HEK293T (cell line): ENCODE results near the gene HACL1.

Experiments used
- CTCF ChIA-PET: fragments of 350-600 bp; formaldehyde crosslinking; extraction: SDS; loops from one replicate; lab custom pipeline; 2021; ENCODE audit warnings: antibody characterized with exemption, inconsistent platforms; lab: Yijun Ruan, JAX
- POLR2A ChIA-PET: fragments of 350-600 bp; formaldehyde crosslinking; extraction: SDS; loops from one replicate; lab custom pipeline; 2020; ENCODE audit warnings: antibody characterized with exemption, inconsistent platforms; lab: Yijun Ruan, JAX
- DNase-seq: peaks from one replicate; pipeline ENCODE4 v3.0.0; 2012; ENCODE audit warnings: mixed read lengths; ENCODE audit errors: extremely low spot score
- ARNT ChIP-seq: fragments of 450-650 bp; IDR thresholded peaks from 2 replicates; pipeline ENCODE4 v1.6.1; 2017; ENCODE audit warnings: mild to moderate bottlenecking
- BHLHE40 ChIP-seq: fragments of 450-650 bp; IDR thresholded peaks from 2 replicates; pipeline ENCODE4 v1.6.1; 2016; ENCODE audit warnings: mild to moderate bottlenecking, moderate library complexity, borderline replicate concordance
- CTBP1 ChIP-seq: fragments of 450-650 bp; IDR thresholded peaks from 2 replicates; pipeline ENCODE4 v1.6.1; 2016; ENCODE audit warnings: borderline replicate concordance
- ELF4 ChIP-seq: fragments of 450-650 bp; IDR thresholded peaks from 2 replicates; pipeline ENCODE4 v1.6.1; 2017; ENCODE audit warnings: antibody characterized with exemption
- FOXA1 ChIP-seq: fragments of 450-650 bp; IDR thresholded peaks from 2 replicates; pipeline ENCODE4 v1.6.1; 2016; ENCODE audit warnings: mild to moderate bottlenecking
- FOXK2 ChIP-seq: fragments of 450-650 bp; IDR thresholded peaks from 2 replicates; pipeline ENCODE4 v1.6.1; 2016; ENCODE audit warnings: mild to moderate bottlenecking
- FOXM1 ChIP-seq: fragments of 450-650 bp; IDR thresholded peaks from 2 replicates; pipeline ENCODE4 v1.6.1; 2017; ENCODE audit warnings: mild to moderate bottlenecking, borderline replicate concordance
- HDGF ChIP-seq: fragments of 450-650 bp; IDR thresholded peaks from 2 replicates; pipeline ENCODE4 v1.6.1; 2017; ENCODE audit warnings: antibody characterized with exemption, borderline replicate concordance
- L3MBTL2 ChIP-seq: fragments of 450-650 bp; conservative IDR thresholded peaks from 2 replicates; pipeline ENCODE4 v1.6.1; 2016; ENCODE audit warnings: mild to moderate bottlenecking
- LEF1 ChIP-seq: fragments of 450-650 bp; IDR thresholded peaks from 2 replicates; pipeline ENCODE4 v1.6.1; 2017; ENCODE audit warnings: mild to moderate bottlenecking, borderline replicate concordance
- NFRKB ChIP-seq: fragments of 450-650 bp; IDR thresholded peaks from 2 replicates; pipeline ENCODE4 v1.6.1; 2016; ENCODE audit warnings: mild to moderate bottlenecking, moderate library complexity
- SP1 ChIP-seq: fragments of 450-650 bp; IDR thresholded peaks from 2 replicates; pipeline ENCODE4 v1.6.1; 2017
- SUZ12 ChIP-seq: fragments of 450-650 bp; IDR thresholded peaks from 2 replicates; pipeline ENCODE4 v1.6.1; 2016; ENCODE audit warnings: mild to moderate bottlenecking
- TARDBP ChIP-seq: fragments of 450-650 bp; IDR thresholded peaks from 2 replicates; pipeline ENCODE4 v1.6.1; 2016
- ZNF384 ChIP-seq: fragments of 450-650 bp; IDR thresholded peaks from 2 replicates; pipeline ENCODE4 v1.6.1; 2016
- TF ChIP-seq, protein P1 (sequence below): fragments of 450-650 bp; IDR thresholded peaks from 2 replicates; pipeline ENCODE4 v1.6.1; 2016

HACL1 gene

DNA sequence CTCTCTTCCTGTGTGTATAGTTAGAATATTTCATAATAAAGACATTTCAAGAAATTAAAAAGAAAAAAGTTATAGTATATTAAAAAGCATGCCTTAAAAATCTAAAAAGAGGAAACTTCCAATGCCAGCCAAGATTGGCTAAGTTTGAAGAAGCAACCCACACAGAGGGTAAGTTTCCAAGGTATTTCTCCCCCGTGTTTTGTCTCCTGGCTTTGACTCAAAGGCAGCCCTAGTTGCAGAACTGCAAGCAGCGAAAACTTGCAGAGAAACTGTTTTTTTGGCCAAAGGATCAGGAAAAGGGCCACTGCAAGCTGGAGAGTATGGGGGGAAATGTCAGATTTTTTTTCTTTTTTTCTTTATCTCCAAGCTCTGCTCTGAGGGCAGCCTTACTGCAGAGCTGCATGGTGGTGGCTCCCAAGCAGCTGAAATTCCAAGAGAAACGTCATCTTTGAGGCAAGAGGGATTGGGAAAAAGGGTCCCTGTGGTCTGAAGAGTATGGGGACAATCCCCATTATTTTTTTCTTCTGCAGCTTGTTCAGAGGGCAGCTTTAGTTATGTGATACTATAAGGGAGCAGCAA is 23.0 kb downstream of the HACL1 start:
- ChIA-PET POLR2A (no interaction called here), CTCF (no interaction called here)
- no peak for TF ChIP-seq BHLHE40
- no peak for TF ChIP-seq FOXM1
- TF ChIP-seq FOXA1, result no peak
- TF ChIP-seq FOXK2, result no peak
- no peak for TF ChIP-seq NFRKB
- TF ChIP-seq L3MBTL2, result no peak
- no peak for TF ChIP-seq LEF1
- no peak for TF ChIP-seq TARDBP
- no peak for TF ChIP-seq SUZ12
- TF ChIP-seq SP1, result no peak
- no peak for TF ChIP-seq ELF4
- TF ChIP-seq CTBP1, result no peak
- no peak for TF ChIP-seq ZNF384
- no peak for TF ChIP-seq ARNT
- no peak for TF ChIP-seq HDGF
- TF ChIP-seq, protein P1, sequence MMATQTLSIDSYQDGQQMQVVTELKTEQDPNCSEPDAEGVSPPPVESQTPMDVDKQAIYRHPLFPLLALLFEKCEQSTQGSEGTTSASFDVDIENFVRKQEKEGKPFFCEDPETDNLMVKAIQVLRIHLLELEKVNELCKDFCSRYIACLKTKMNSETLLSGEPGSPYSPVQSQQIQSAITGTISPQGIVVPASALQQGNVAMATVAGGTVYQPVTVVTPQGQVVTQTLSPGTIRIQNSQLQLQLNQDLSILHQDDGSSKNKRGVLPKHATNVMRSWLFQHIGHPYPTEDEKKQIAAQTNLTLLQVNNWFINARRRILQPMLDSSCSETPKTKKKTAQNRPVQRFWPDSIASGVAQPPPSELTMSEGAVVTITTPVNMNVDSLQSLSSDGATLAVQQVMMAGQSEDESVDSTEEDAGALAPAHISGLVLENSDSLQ, result no peak
- no peak for DNase-seq

GRCh38 chr3:15576475-15576874 is 24.9 kb downstream of the HACL1 start:
- POLR2A ChIA-PET, result no interaction called here
- CTCF ChIA-PET, result no interaction called here
- no peak for DNase-seq
- TF ChIP-seq TARDBP (no peak), HDGF (no peak), ARNT (no peak)

- DNase-seq, result no peak
- TF ChIP-seq, protein P1, result no peak
- TF ChIP-seq FOXK2 (no peak), FOXM1 (no peak), LEF1 (no peak), BHLHE40 (no peak), TARDBP (no peak), CTBP1 (no peak), SP1 (no peak), FOXA1 (no peak), HDGF (no peak), SUZ12 (no peak)
- CTCF ChIA-PET, result no interaction called here
- POLR2A ChIA-PET, result no interaction called here
These were observed 25.9 kb downstream of the HACL1 start for GRCh38 chr3:15575446-15575845.

DNA sequence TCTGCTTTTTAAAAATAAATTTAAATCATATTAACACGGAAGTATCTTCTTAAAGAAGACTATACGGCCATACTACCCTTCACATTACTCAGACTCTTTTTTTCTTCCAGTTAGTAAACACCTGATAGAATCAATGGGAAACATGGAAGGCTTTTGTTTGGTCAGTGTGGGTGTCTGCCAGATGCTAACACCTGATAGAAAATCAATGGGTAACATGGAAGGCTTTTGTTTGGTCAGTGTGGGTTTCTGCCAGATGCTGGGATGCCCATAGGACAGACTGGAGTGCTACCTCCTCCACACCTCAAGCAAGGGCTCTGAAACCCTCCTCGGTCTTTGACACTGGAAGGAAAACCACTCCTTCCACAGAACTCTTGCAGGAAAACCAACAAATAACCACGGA is 29.2 kb downstream of the HACL1 start:
- TF ChIP-seq HDGF, result no peak
- TF ChIP-seq FOXA1, result no peak
- TF ChIP-seq SP1, result no peak
- no peak for TF ChIP-seq CTBP1
- ChIA-PET CTCF (no interaction called here), POLR2A (no interaction called here)
- DNase-seq, result no peak

DNA sequence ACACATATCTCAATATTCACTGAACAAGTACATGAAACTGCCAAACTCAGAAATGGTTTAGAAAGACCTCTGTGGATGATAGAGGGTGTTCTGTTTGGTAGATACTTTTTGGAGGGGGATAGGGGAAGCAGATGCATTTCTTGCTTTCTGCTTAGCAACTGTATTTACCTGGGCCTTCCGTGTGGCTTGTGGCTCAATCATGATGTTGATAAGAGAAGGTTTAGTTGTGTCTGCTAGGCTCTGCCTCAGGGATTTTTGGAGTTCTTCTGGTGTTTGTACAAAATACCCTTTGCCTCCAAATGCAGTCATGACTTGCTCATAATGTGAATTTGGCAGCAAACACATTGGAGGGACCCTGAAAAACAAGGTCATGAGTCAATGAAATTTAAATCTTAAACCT is 38.2 kb downstream of the HACL1 start:
- CTCF ChIA-PET, result no interaction called here
- no peak for DNase-seq
- TF ChIP-seq SUZ12, result no peak
- TF ChIP-seq CTBP1, result no peak
- TF ChIP-seq ELF4, result no peak
- no peak for TF ChIP-seq SP1
- TF ChIP-seq ZNF384, result no peak
- TF ChIP-seq HDGF, result no peak
- TF ChIP-seq ARNT, result no peak
- no peak for TF ChIP-seq BHLHE40
- TF ChIP-seq TARDBP, result no peak
- TF ChIP-seq, protein P1, result no peak
- POLR2A ChIA-PET, result no interaction called here

DNA sequence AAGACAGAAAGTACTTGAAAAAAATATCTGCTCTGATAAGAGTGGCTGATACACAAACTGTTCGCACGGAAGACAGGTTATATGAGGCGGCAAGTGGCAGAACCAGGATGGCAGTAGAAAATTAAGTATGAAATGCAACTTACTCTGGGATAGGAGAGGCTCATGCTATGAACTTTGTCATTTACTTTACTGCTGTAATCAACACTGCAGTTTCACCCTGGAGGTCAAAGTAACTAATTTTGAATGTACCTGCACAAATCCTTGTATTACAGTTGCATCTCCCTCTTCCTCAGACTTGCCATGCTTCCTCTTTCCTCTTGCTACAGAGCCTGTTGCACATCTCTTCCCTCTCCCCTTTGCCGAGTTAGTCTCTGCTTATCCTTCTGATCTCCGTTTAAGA is 38.8 kb downstream of the HACL1 start:
- CTCF ChIA-PET, result no interaction called here
- DNase-seq, result no peak
- TF ChIP-seq, protein P1, result no peak
- POLR2A ChIA-PET, result no interaction called here

DNA sequence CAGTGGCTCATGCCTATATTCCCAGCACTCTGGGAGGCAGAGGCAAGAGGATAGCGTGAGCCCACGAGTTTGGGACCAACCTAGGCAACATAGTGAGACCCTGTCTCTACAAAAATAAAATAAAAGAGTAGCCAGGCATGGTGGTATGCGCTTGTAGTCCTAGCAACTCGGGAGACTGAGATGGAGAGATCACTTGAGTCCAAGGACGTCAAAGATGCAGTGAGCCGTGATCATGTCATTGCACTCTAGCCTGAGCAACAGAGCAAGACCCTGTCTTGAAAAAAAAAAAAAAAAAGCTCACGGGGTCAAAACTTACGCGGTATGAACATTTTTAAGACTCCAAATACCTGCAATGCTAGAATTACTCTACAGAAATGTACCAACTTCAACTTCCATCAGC is 42.8 kb downstream of the HACL1 start:
- TF ChIP-seq ELF4, result no peak
- TF ChIP-seq NFRKB, result no peak
- CTCF ChIA-PET, result no interaction called here
- no peak for DNase-seq
- POLR2A ChIA-PET, result no interaction called here
